Stomach (tissue), 19 donors: ENCODE measurements around the gene ZNF442. TPM values are rescaled to one million over a fixed set of nuclear protein-coding genes. Genes with fewer than 3 reads are reported as not detected.
"Not testable (repeated sequence)": the region's sequence is repeated elsewhere in the genome, so short reads cannot be mapped to it uniquely, and the experiment has no call there.

Experiments
- DNase-seq, 2 donors: peaks; one replicate each; pipeline versions ENCODE4 v3.0.0 to v3.0.0-alpha.2; 2013 to 2019
- H3K27ac ChIP-seq, 5 donors: fragments of 200-600 bp in 4 of 5; sonication (generic) in 4 of 5; one replicate each; pipeline ENCODE4 v1.5.1; 2013 to 2019; ENCODE audit warnings: mild to moderate bottlenecking in 1 of 5, moderate library complexity in 1 of 5
- H3K27me3 ChIP-seq, 3 donors: fragments of 200-600 bp; sonication (generic); one replicate each; pipeline ENCODE4 v1.5.1; 2017 to 2019; ENCODE audit warnings: mixed run types in 1 of 3
- H3K36me3 ChIP-seq, 4 donors: fragments of 200-600 bp; sonication (generic); 1 replicate in 3 of 4; 2 replicates in 1 of 4; pipeline ENCODE4 v1.5.1; 2016 to 2019
- H3K4me1 ChIP-seq, 4 donors: fragments of 200-600 bp; sonication (generic); one replicate each; pipeline ENCODE4 v1.5.1; 2016 to 2019
- H3K4me3 ChIP-seq, 4 donors: fragments of 200-600 bp; sonication (generic) in 3 of 4; one replicate each; pipeline ENCODE4 v1.5.1; 2016 to 2019; ENCODE audit warnings: mild to moderate bottlenecking in 1 of 4
- H3K9me3 ChIP-seq, 4 donors: fragments of 200-600 bp; sonication (generic); one replicate each; pipeline ENCODE4 v1.5.1; 2016 to 2019
- CTCF ChIP-seq, 7 experiments: fragments of 450-650 bp in 4 of 7; fragments of 200-600 bp in 3 of 7; sonication (generic) in 3 of 7; IDR thresholded peaks; one replicate each; pipeline ENCODE4 v1.5.1; 2016 to 2019; ENCODE audit warnings: antibody characterized with exemption in 7 of 7, control low read depth in 2 of 7, mild to moderate bottlenecking in 1 of 7
- EP300 ChIP-seq: sonication (generic); formaldehyde crosslinking; IDR thresholded peaks from one replicate; pipeline ENCODE4 v1.6.1; 2017; ENCODE audit warnings: antibody characterized with exemption
- POLR2A ChIP-seq, 4 donors: fragments of 450-650 bp; IDR thresholded peaks; one replicate each; pipeline ENCODE4 v1.6.1; 2016; ENCODE audit warnings: antibody characterized with exemption in 4 of 4, control low read depth in 2 of 4, mild to moderate bottlenecking in 1 of 4, moderate library complexity in 1 of 4
- POLR2AphosphoS5 ChIP-seq, 3 donors: sonication (generic); formaldehyde crosslinking; IDR thresholded peaks; one replicate each; pipeline ENCODE4 v1.6.1; 2016; ENCODE audit warnings: antibody characterized with exemption in 3 of 3
- WGBS, 5 donors: extraction: QIAGEN DNeasy Blood & Tissue Kit in 3 of 5; methylation state at CpG; one replicate each; pipeline versions ENCODE4 v1.1.5 to v1.1.7; 2013 to 2018; 5-methylcytosine and 5-hydroxymethylcytosine counted together
- intact Hi-C: fragments of 100-400 bp; cut with DNase I; formaldehyde crosslinking; loops from one replicate; pipeline ENCODE4 v1.15.1; 2023; ENCODE audit warnings: low total_unique reads
- long read RNA-seq, 10 donors: transcript quantifications; one replicate each; lab custom pipeline, GENCODE V29; 2026
- polyA plus RNA-seq, 3 donors: library from polyadenylated mRNA; stranded (reverse); fragments of 200-250 nt; gene quantifications; one replicate each; pipeline ENCODE4 v1.2.3, GENCODE V29; 2013
- total RNA-seq, 5 donors: library from RNA; depleted of rRNA; stranded (reverse); fragments of >200 nt; gene quantifications; one replicate each; pipeline versions ENCODE4 v1.1.0 to v1.2.3, GENCODE V29; 2014 to 2016
- donor health status: healthy with polysubstance abuse.
- donor health status: Bipolar disorder and iron deficiency.
- donor health status: healthy.

Gene ZNF442
- 1 to 10 TPM in 4 of 5 donors, not detected in 1; 2.3 to 7.8 (median 3.0) TPM for total RNA-seq
- 1 to 10 TPM in 2 of 3 donors, under 1 TPM in 1; 0.31 to 2.0 (median 1.1) TPM for polyA plus RNA-seq
- long read RNA-seq, donor 1, result 0 reads
- long read RNA-seq, donor 2, result 0 reads
- long read RNA-seq, donor 3, result 0 reads
- long read RNA-seq, donor 4, partial matches to known transcripts, result 0 of 1 reads
- long read RNA-seq, donor 4, other reads (novel, unspliced or antisense), result 0 of 1 reads
- long read RNA-seq, donor 5, partial matches to known transcripts, result 0 of 2 reads
- long read RNA-seq, donor 5, other reads (novel, unspliced or antisense), result 0 of 2 reads
- long read RNA-seq, donor 6, partial matches to known transcripts, result 0 of 4 reads
- long read RNA-seq, donor 6, other reads (novel, unspliced or antisense), result 0 of 4 reads
- long read RNA-seq, donor 7, result 0 reads
- long read RNA-seq, donor 8, result 0 reads
- long read RNA-seq, donor 9, result 0 reads
- long read RNA-seq, donor 10, result 0 reads

- Histone ChIP-seq H3K4me3 (peak within 1 kb of the TSS; percentile 68 to 92 (median 84)), H3K27me3 (no peaks in the 10 kb centered on the region), H3K36me3 (no peaks in the 10 kb centered on the region), H3K9me3 (no peaks in the 10 kb centered on the region), H3K4me1 (peaks cover 0 to 21% (median 15%) of the 10 kb centered on the region in 4 donors), H3K27ac (peak within 1 kb of the TSS; percentile 78 to 93 (median 88))
- TF ChIP-seq EP300 (peak; percentile 5), POLR2A (IDR thresholded peaks at IDR 0.05) (peak in 2 of 4 donors; percentile 2 to 47), CTCF (IDR thresholded peaks at IDR 0.05) (peak in 5 of 7 experiments; percentile 50 to 65 (median 56)), POLR2AphosphoS5 (IDR thresholded peaks at IDR 0.05) (peak; percentile 64 to 96 (median 90))
- intact Hi-C loops, result no loop called here
- WGBS, 5 donors, result 0 to 1% (median 0%) methylated on average over 19 to 51 of the region's 51 CpGs
- peak; percentile 95 to 98 for DNase-seq
Observed at GRCh38 chr19:12365236-12366162, at the start of gene ZNF442. TSS of gene ZNF442 (minus strand) at chr19:12365683. CDS start at chr19:12363631, 2,052 bp downstream.

GRCh38 chr19:12411893-12412292 is 46.4 kb upstream of the ZNF442 start:
- Histone ChIP-seq H3K36me3 (no peaks in the 10 kb centered on the region), H3K9me3 (peaks cover 0 to 9% (median under 1%) of the 10 kb centered on the region in 4 donors), H3K4me1 (no peaks in the 10 kb centered on the region), H3K4me3 (no peak overlapping the region), H3K27ac (no peak overlapping the region), H3K27me3 (no peaks in the 10 kb centered on the region)
- 89 to 98% (median 95%) methylated on average over 2 of the region's 2 CpGs for WGBS, 5 donors
- TF ChIP-seq POLR2AphosphoS5 (IDR thresholded peaks at IDR 0.05) (no peak), POLR2A (IDR thresholded peaks at IDR 0.05) (no peak), CTCF (IDR thresholded peaks at IDR 0.05) (no peak), EP300 (no peak)
- intact Hi-C loops, result no loop called here
- no peak for DNase-seq

- peaks cover 5 to 11% (median 9%) of the 10 kb centered on the region in 4 donors for H3K4me1 ChIP-seq
- no peaks in the 10 kb centered on the region for H3K9me3 ChIP-seq
- intact Hi-C loops, result no loop called here
- peak within 1 kb of the TSS; percentile 88 to 93 (median 90) for H3K27ac ChIP-seq
- no peak for TF ChIP-seq CTCF (IDR thresholded peaks at IDR 0.05)
- TF ChIP-seq POLR2A (IDR thresholded peaks at IDR 0.05), result no peak
- no peak for TF ChIP-seq EP300
- TF ChIP-seq POLR2AphosphoS5 (IDR thresholded peaks at IDR 0.05), result peak; percentile 44 to 91 (median 84)
- peak; percentile 98 to 99 for DNase-seq
- H3K36me3 ChIP-seq, result no peaks in the 10 kb centered on the region
- no peaks in the 10 kb centered on the region for H3K27me3 ChIP-seq
- 0 to 1% (median 0%) methylated on average over 26 to 71 of the region's 71 CpGs for WGBS, 5 donors
- H3K4me3 ChIP-seq, result peak within 1 kb of the TSS; percentile 61 to 93 (median 80)
Observed at GRCh38 chr19:12400633-12401502, 35.4 kb upstream of the ZNF442 start, which contains the start of gene ZNF799. TSS of gene ZNF799 (minus strand) at chr19:12401271. CDS start at chr19:12401070, 201 bp downstream.

- intact Hi-C loops, result not testable (repeated sequence)
Observed at GRCh38 chr19:12399901-12400632, 34.6 kb upstream of the ZNF442 start.

GRCh38 chr19:12391148-12391547 is 25.7 kb upstream of the ZNF442 start:
- H3K4me1 ChIP-seq, H3K27me3 ChIP-seq, H3K4me3 ChIP-seq, DNase-seq, H3K27ac ChIP-seq, intact Hi-C loops: not testable (repeated sequence)
- peaks cover 15 to 50% (median 45%) of the 10 kb centered on the region in 4 donors for H3K36me3 ChIP-seq
- H3K9me3 ChIP-seq, result peaks cover 0 to 21% (median 11%) of the 10 kb centered on the region in 4 donors
- 96 to 99% (median 98%) methylated on average over 6 of the region's 6 CpGs for WGBS, 5 donors

More at GRCh38 chr19:12399901-12400632, 34.6 kb upstream of the ZNF442 start:
- H3K36me3 ChIP-seq, H3K27me3 ChIP-seq, H3K9me3 ChIP-seq: not testable (repeated sequence)
- WGBS, 5 donors, result 1 to 11% (median 2%) methylated on average over 6 to 23 of the region's 23 CpGs
- DNase-seq, result peak; percentile 32 to 62
- peak overlapping the region; percentile 88 to 93 (median 90) for H3K27ac ChIP-seq
- peaks cover 5 to 11% (median 9%) of the 10 kb centered on the region in 4 donors for H3K4me1 ChIP-seq
- peak overlapping the region; percentile 61 to 93 (median 80) for H3K4me3 ChIP-seq

- H3K27me3 ChIP-seq, intact Hi-C loops, DNase-seq, H3K4me3 ChIP-seq, H3K4me1 ChIP-seq, H3K27ac ChIP-seq: not testable (repeated sequence)
- peaks cover 9 to 52% (median 49%) of the 10 kb centered on the region in 4 donors for H3K36me3 ChIP-seq
- peaks cover 0 to 40% (median 14%) of the 10 kb centered on the region in 4 donors for H3K9me3 ChIP-seq
- WGBS, 5 donors, result 83 to 100% (median 96%) methylated on average over 1 to 2 of the region's 2 CpGs
Observed at GRCh38 chr19:12386365-12386764, 20.9 kb upstream of the ZNF442 start.
